K562 (cell line): ENCODE results near the gene RFX7. TPM values are rescaled to one million over a fixed set of nuclear protein-coding genes. Genes with fewer than 3 reads are reported as not detected.

Experiments
- CBX2 ChIP-seq: fragments of 200-600 bp; sonication (generic); IDR thresholded peaks from one replicate; pipeline ENCODE4 v1.6.1; 2012; ENCODE audit warnings: mild to moderate bottlenecking, low read length, inconsistent platforms; ENCODE audit not compliant: insufficient read depth, poor library complexity, severe bottlenecking
- CEBPB ChIP-seq: fragments of 450-650 bp; IDR thresholded peaks from 2 replicates; pipeline ENCODE4 v1.6.1; 2016; ENCODE audit warnings: missing genetic modification characterization, missing compliant biosample characterization
- MTF1 ChIP-seq: fragments of 250-450 bp; sonication (Bioruptor Pico); IDR thresholded peaks from 2 replicates; pipeline ENCODE4 v1.9.0; 2021; ENCODE audit warnings: moderate library complexity, mild to moderate bottlenecking, inconsistent platforms, borderline replicate concordance
- NR2C1 ChIP-seq, 2 experiments: fragments of 450-650 bp; IDR thresholded peaks; 2 replicates each; pipeline ENCODE4 v1.6.1; 2017; ENCODE audit warnings: mild to moderate bottlenecking in 2 of 2, antibody characterized with exemption in 1 of 2, inconsistent platforms in 1 of 2, missing compliant biosample characterization in 1 of 2, missing genetic modification characterization in 1 of 2
- SMARCA5 ChIP-seq: fragments of 450-650 bp; IDR thresholded peaks from 2 replicates; pipeline ENCODE4 v1.6.1; 2016
- ZC3H8 ChIP-seq: fragments of 450-650 bp; IDR thresholded peaks from 2 replicates; pipeline ENCODE4 v1.6.1; 2017
- polyA plus RNA-seq, 8 experiments: library from polyadenylated mRNA; depleted of rRNA in 4 of 8; stranded (reverse) in 5 of 8; unstranded in 3 of 8; fragments of >200 nt; fragmentation: Nextera tagmentation in 2 of 8; fragmentation: Illumina TruSeq in 1 of 8; extraction: Ambion mirVana in 2 of 8; extraction: Trizol in 1 of 8; gene quantifications; 2 replicates each; pipeline versions ENCODE4 v1.2.1 to v1.2.3, GENCODE V29; 2011 to 2014; ENCODE audit warnings: inconsistent platforms in 1 of 8, missing spikeins in 1 of 8
- total RNA-seq, 7 experiments: library from RNA; depleted of rRNA in 6 of 7; stranded (reverse); fragments of >200 nt in 6 of 7; fragmentation: Illumina TruSeq in 2 of 7; extraction: Trizol in 2 of 7; gene quantifications; 2 replicates each; pipeline versions ENCODE4 v1.2.1 to v1.2.3, GENCODE V29; 2011 to 2021; ENCODE audit warnings: low replicate concordance in 1 of 7
- TF ChIP-seq, protein P1 (sequence below): IDR thresholded peaks from 2 replicates; pipeline ENCODE4 v1.6.1; 2011; ENCODE audit not compliant: insufficient read length; ENCODE audit errors: extremely low read depth
- TF ChIP-seq, protein P2 (sequence below): fragments of 150-350 bp; IDR thresholded peaks from 2 replicates; pipeline ENCODE4 v1.6.1; 2014; ENCODE audit warnings: low read depth, mild to moderate bottlenecking, low read length, borderline replicate concordance
- TF ChIP-seq, protein P3 (sequence below): fragments of 450-650 bp; IDR thresholded peaks from 2 replicates; pipeline ENCODE4 v1.6.1; 2016; ENCODE audit warnings: low read depth
- TF ChIP-seq, protein P4 (sequence below): fragments of 250-450 bp; sonication (Bioruptor Pico); IDR thresholded peaks from 2 replicates; pipeline ENCODE4 v1.4.0; 2020

Gene RFX7
- total and polyA plus RNA-seq, 9 of the 15 experiments (the other 6 are each of a cell fraction or from before 2014, with no cell fraction given) = 2.4 to 17.9 (median 6.3) TPM

DNA sequence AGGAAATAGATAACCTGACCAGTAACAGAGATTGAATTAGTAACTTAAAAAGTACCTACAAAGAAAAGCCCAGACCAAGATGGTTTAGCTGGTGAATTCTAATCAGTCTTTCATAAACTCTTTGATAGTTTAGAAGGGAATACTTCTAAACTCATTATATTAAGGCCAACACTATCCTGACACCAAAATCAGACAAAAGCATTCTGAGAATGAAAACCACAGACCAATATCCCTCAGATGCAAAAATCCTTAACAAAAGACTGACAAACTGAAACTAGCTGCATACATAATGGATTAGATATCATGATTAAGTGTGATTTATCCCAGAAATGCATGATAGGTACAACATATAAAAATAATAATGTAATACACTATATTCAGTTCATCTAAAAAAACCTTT is 115.6 kb downstream of the RFX7 start (continued):
- TF ChIP-seq, protein P1, sequence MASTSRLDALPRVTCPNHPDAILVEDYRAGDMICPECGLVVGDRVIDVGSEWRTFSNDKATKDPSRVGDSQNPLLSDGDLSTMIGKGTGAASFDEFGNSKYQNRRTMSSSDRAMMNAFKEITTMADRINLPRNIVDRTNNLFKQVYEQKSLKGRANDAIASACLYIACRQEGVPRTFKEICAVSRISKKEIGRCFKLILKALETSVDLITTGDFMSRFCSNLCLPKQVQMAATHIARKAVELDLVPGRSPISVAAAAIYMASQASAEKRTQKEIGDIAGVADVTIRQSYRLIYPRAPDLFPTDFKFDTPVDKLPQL = no peak
- TF ChIP-seq, protein P2, sequence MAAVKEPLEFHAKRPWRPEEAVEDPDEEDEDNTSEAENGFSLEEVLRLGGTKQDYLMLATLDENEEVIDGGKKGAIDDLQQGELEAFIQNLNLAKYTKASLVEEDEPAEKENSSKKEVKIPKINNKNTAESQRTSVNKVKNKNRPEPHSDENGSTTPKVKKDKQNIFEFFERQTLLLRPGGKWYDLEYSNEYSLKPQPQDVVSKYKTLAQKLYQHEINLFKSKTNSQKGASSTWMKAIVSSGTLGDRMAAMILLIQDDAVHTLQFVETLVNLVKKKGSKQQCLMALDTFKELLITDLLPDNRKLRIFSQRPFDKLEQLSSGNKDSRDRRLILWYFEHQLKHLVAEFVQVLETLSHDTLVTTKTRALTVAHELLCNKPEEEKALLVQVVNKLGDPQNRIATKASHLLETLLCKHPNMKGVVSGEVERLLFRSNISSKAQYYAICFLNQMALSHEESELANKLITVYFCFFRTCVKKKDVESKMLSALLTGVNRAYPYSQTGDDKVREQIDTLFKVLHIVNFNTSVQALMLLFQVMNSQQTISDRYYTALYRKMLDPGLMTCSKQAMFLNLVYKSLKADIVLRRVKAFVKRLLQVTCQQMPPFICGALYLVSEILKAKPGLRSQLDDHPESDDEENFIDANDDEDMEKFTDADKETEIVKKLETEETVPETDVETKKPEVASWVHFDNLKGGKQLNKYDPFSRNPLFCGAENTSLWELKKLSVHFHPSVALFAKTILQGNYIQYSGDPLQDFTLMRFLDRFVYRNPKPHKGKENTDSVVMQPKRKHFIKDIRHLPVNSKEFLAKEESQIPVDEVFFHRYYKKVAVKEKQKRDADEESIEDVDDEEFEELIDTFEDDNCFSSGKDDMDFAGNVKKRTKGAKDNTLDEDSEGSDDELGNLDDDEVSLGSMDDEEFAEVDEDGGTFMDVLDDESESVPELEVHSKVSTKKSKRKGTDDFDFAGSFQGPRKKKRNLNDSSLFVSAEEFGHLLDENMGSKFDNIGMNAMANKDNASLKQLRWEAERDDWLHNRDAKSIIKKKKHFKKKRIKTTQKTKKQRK = no peak
- TF ChIP-seq CBX2 (no peak), MTF1 (CRISPR knock-in tag) (no peak), ZC3H8 (no peak), CEBPB (tag) (no peak), NR2C1 (IDR thresholded peaks at IDR 0.05) (no peak), NR2C1 (tag; IDR thresholded peaks at IDR 0.05) (no peak), SMARCA5 (no peak)
- TF ChIP-seq, protein P3, sequence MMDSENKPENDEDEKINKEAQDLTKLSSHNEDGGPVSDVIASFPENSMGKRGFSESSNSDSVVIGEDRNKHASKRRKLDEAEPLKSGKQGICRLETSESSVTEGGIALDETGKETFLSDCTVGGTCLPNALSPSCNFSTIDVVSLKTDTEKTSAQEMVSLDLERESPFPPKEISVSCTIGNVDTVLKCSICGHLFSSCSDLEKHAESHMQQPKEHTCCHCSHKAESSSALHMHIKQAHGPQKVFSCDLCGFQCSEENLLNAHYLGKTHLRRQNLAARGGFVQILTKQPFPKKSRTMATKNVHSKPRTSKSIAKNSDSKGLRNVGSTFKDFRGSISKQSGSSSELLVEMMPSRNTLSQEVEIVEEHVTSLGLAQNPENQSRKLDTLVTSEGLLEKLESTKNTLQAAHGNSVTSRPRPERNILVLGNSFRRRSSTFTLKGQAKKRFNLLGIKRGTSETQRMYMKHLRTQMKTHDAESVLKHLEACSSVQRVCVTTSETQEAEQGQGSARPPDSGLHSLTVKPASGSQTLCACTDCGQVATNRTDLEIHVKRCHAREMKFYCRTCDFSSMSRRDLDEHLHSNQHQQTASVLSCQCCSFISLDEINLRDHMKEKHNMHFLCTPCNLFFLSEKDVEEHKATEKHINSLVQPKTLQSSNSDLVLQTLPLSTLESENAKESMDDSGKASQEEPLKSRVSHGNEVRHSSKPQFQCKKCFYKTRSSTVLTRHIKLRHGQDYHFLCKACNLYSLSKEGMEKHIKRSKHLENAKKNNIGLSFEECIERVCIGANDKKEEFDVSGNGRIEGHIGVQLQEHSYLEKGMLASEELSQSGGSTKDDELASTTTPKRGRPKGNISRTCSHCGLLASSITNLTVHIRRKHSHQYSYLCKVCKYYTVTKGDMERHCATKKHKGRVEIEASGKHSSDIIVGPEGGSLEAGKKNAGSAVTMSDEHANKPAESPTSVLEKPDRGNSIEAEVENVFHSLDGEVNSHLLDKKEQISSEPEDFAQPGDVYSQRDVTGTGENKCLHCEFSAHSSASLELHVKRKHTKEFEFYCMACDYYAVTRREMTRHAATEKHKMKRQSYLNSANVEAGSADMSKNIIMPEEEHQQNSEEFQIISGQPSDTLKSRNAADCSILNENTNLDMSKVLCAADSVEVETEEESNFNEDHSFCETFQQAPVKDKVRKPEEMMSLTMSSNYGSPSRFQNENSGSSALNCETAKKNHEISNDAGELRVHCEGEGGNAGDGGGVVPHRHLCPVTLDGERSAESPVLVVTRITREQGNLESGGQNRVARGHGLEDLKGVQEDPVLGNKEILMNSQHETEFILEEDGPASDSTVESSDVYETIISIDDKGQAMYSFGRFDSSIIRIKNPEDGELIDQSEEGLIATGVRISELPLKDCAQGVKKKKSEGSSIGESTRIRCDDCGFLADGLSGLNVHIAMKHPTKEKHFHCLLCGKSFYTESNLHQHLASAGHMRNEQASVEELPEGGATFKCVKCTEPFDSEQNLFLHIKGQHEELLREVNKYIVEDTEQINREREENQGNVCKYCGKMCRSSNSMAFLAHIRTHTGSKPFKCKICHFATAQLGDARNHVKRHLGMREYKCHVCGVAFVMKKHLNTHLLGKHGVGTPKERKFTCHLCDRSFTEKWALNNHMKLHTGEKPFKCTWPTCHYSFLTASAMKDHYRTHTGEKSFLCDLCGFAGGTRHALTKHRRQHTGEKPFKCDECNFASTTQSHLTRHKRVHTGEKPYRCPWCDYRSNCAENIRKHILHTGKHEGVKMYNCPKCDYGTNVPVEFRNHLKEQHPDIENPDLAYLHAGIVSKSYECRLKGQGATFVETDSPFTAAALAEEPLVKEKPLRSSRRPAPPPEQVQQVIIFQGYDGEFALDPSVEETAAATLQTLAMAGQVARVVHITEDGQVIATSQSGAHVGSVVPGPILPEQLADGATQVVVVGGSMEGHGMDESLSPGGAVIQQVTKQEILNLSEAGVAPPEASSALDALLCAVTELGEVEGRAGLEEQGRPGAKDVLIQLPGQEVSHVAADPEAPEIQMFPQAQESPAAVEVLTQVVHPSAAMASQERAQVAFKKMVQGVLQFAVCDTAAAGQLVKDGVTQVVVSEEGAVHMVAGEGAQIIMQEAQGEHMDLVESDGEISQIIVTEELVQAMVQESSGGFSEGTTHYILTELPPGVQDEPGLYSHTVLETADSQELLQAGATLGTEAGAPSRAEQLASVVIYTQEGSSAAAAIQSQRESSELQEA = no peak
- TF ChIP-seq, protein P4, sequence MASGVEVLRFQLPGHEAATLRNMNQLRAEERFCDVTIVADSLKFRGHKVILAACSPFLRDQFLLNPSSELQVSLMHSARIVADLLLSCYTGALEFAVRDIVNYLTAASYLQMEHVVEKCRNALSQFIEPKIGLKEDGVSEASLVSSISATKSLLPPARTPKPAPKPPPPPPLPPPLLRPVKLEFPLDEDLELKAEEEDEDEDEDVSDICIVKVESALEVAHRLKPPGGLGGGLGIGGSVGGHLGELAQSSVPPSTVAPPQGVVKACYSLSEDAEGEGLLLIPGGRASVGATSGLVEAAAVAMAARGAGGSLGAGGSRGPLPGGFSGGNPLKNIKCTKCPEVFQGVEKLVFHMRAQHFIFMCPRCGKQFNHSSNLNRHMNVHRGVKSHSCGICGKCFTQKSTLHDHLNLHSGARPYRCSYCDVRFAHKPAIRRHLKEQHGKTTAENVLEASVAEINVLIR (CRISPR knock-in tag) = no peak
